ENCODE data around the gene ZNF578. TPM values are rescaled to one million over a fixed set of nuclear protein-coding genes. Genes with fewer than 3 reads are reported as not detected.
"Not testable (repeated sequence)": the region's sequence is repeated elsewhere in the genome, so short reads cannot be mapped to it uniquely, and the experiment has no call there.

ZNF578 gene
- total RNA-seq, 1 experiment from 2014 or later, result 16.8 TPM

DNA sequence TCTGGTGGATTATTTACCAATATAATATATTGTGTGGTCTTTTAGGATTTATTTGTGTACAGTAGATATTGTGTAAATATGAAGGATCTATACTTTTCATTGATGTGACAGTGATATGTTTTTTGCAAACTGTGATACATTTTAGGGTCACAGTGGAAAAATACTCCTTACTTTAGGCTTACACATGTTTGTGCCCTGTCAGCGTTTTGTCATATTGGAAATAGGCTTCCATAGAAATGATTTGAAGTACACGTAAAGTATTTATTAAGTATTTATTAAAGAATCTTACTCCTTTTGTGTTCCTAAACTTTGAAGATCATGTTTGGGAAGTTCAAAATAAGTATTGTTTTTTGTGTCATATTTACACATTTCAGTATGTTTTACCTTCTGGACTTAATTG lies 79.1 kb downstream of the ZNF578 start:
- no peak overlapping the region for H3K4me3 ChIP-seq (ENCODE audit: insufficient read depth, low read depth, low read length)
- DNase-seq, result no peak
- no peaks in the 10 kb centered on the region for H3K27me3 ChIP-seq (ENCODE audit: control insufficient read depth, insufficient read depth, low read length)
- no peaks in the 10 kb centered on the region for H3K36me3 ChIP-seq (replicated peaks; ENCODE audit: control insufficient read depth, insufficient read depth, low read length)

DNA sequence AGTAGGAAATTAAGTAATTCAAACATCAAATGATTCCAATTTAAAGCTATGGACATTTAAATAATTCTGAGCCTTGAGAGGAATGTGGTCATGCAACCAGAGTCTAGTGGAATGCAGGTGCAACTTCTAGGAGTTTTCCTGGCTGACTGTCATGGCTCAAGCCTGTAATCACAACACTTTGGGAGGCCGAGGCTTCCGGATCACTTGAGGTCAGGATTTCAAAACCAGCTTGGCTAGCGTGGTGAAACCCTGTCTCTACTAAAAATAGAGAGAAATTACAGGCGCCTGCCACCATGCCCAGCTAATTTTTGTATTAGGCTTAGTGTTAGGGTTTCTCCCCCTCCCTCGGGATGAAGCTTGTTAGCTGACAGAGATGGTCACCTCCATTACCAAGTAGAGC lies 80.5 kb downstream of the ZNF578 start:
- no peaks in the 10 kb centered on the region for H3K27me3 ChIP-seq (ENCODE audit: control insufficient read depth, insufficient read depth, low read length)
- H3K4me3 ChIP-seq (ENCODE audit: insufficient read depth, low read depth, low read length), result no peak overlapping the region
- H3K36me3 ChIP-seq (replicated peaks; ENCODE audit: control insufficient read depth, insufficient read depth, low read length), result no peaks in the 10 kb centered on the region
- DNase-seq, result no peak

DNA sequence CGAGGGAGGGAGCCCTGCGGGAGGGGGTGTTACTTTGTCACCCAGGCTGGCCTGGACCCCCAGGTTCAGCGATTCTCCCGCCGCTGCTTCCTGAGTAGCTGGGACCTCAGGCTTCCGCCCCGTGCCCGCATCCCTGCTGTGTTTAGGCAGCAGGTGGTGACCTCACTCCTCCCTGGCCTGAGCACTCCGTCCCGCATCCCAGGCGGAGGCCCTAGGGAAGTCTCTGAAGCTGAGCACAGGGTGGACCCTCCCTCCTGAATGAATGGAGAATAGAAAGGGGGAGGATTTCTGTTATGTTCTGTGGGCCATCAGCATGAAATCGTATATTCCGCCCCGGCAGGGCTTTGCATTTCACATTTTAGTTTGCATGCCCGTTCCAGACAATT lies 82.0 kb downstream of the ZNF578 start:
- peak overlapping the region; percentile 44 for H3K4me3 ChIP-seq (ENCODE audit: insufficient read depth, low read depth, low read length)
- not testable (repeated sequence) for DNase-seq; H3K27me3 ChIP-seq (ENCODE audit: control insufficient read depth, insufficient read depth, low read length); H3K36me3 ChIP-seq (replicated peaks; ENCODE audit: control insufficient read depth, insufficient read depth, low read length)

DNA sequence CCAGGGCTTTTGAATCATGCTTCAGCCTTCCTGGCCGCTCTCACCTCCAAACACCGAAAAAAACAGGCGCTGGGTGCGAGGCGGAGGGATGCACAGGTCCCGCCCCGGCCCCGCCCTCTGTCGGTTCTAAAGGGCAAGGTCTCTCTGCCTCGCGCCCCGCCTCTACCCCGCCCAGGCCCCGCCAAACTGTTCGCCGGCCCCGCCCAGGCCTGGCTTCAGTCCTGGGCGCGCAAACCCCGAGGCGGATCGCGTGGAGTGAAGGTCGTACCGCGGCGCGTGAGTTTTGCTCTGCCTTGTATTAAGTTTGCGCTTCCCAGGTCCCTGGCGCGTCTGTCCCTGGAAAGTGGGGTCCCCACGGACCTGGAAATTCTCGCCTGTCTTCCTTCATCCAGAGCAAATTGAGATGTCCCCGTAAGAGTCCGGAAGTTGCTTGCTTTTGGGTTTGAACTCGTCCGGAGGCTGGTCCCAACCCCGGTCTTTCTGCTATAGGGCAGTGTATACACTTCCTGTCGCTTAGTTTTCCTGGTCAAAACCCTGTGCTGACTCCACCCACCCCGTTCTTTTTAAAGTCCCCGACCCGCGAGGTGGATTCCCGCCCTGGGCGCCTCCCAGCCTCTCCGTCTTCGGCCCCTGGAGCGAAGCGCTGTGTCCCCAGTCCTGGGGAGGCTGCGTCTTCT lies 82.6 kb downstream of the ZNF578 start:
- DNase-seq, result peak; percentile 85
- no peaks in the 10 kb centered on the region for H3K27me3 ChIP-seq (ENCODE audit: control insufficient read depth, insufficient read depth, low read length)
- H3K4me3 ChIP-seq (ENCODE audit: insufficient read depth, low read depth, low read length), result peak overlapping the region; percentile 57
- H3K36me3 ChIP-seq (replicated peaks; ENCODE audit: control insufficient read depth, insufficient read depth, low read length), result no peaks in the 10 kb centered on the region

DNA sequence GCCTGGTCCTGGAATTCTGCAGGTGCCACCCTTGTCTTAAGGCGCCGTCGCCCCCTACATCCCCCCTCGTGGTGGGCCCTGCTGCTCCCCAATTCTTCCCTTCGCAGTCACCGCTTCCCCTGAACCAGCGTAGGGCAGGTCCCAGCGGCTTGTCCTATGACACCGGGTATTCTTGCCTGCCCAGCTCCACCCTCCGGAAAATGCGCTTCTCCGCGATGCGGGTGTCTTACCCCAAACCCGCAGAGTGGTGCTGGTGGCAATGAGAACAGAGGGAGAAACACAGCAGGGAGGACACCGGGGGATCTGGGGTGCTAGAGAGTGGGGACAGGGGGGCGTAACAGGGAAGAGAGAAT lies 83.1 kb downstream of the ZNF578 start:
- no peak for DNase-seq
- no peaks in the 10 kb centered on the region for H3K36me3 ChIP-seq (replicated peaks; ENCODE audit: control insufficient read depth, insufficient read depth, low read length)
- H3K4me3 ChIP-seq (ENCODE audit: insufficient read depth, low read depth, low read length), result peak overlapping the region; percentile 57
- H3K27me3 ChIP-seq (ENCODE audit: control insufficient read depth, insufficient read depth, low read length), result no peaks in the 10 kb centered on the region

DNA sequence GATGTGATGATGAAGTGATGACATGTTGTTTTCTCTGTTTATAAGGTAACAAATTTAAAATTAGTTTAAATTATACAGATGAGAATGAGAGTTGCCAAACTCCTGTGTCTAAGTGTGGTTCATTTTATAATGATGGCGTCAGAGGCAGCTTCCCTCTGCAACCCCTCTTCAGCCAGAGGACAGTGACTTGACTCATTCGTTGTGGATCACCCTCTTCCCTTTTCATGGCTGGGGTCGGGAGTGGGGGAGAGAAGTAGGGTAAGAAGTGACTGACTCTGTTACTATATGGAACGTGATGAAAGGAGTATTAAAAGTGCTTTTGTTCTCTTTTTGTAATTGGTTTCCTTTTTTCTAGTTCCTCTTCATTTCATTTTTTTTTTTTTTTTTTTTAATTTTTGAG lies 85.5 kb downstream of the ZNF578 start:
- H3K36me3 ChIP-seq (replicated peaks; ENCODE audit: control insufficient read depth, insufficient read depth, low read length); H3K4me3 ChIP-seq (ENCODE audit: insufficient read depth, low read depth, low read length); DNase-seq; H3K27me3 ChIP-seq (ENCODE audit: control insufficient read depth, insufficient read depth, low read length): not testable (repeated sequence)

DNA sequence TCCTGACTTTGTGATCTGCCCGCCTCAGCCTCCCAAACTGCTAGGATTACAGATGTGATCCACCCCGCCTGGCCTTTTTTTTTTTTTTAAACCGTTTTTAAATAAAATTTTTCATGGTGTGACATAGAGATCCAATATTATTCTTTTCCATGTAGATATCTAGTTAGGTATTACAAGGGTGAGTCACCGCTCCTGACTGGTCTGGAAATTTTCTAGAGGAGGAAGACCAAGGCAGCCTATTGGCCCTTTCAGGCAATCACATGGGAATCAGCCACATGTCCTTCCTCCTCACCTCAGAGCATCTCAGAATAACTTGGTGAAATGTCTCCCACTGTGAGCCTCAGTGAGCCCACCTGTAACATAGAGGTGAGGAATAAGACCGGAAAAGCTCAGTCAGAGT lies 87.8 kb downstream of the ZNF578 start:
- DNase-seq; H3K27me3 ChIP-seq (ENCODE audit: control insufficient read depth, insufficient read depth, low read length); H3K4me3 ChIP-seq (ENCODE audit: insufficient read depth, low read depth, low read length); H3K36me3 ChIP-seq (replicated peaks; ENCODE audit: control insufficient read depth, insufficient read depth, low read length): not testable (repeated sequence)

DNA sequence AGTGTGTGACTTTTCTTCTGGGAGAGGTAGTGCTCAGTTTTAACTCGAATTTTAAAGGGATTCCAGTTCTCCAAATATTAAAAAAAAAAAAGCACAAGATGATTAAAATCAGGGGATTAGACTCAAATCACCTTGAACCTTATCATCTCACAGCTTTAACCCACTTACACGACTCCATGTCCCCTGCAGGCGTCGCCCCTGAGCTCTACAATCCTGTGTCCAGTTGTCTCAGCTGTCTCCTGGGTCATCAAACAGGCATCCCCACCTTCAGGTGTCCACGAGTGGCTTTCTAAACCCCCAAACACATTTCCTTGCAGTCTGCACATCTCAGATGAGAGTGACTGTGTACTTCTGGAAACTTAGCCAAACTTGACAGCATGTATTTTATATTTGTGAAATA lies 88.3 kb downstream of the ZNF578 start:
- no peak overlapping the region for H3K4me3 ChIP-seq (ENCODE audit: insufficient read depth, low read depth, low read length)
- no peaks in the 10 kb centered on the region for H3K27me3 ChIP-seq (ENCODE audit: control insufficient read depth, insufficient read depth, low read length)
- peaks cover 5% of the 10 kb centered on the region for H3K36me3 ChIP-seq (replicated peaks; ENCODE audit: control insufficient read depth, insufficient read depth, low read length)
- DNase-seq, result no peak

DNA sequence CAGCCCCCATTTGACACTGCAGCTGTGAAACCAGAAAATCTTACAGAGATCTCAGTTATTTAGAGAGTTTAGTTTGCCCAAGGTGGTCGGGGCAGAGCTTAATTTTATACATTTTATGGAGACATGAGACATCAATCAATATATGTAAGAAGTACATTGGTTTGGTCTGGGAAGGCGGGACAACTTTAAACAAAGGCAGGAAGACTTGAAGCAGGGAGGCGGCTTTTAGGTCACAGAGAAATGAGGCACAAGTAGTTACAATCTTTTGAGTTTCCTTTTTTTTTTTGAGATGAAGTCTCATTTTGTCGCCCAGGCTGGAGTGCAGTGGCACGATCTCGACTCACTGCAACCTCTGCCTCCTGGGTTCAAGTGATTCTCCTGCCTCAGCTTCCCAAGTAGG lies 89.2 kb downstream of the ZNF578 start:
- not testable (repeated sequence) for H3K27me3 ChIP-seq (ENCODE audit: control insufficient read depth, insufficient read depth, low read length); H3K36me3 ChIP-seq (replicated peaks; ENCODE audit: control insufficient read depth, insufficient read depth, low read length); H3K4me3 ChIP-seq (ENCODE audit: insufficient read depth, low read depth, low read length); DNase-seq

DNA sequence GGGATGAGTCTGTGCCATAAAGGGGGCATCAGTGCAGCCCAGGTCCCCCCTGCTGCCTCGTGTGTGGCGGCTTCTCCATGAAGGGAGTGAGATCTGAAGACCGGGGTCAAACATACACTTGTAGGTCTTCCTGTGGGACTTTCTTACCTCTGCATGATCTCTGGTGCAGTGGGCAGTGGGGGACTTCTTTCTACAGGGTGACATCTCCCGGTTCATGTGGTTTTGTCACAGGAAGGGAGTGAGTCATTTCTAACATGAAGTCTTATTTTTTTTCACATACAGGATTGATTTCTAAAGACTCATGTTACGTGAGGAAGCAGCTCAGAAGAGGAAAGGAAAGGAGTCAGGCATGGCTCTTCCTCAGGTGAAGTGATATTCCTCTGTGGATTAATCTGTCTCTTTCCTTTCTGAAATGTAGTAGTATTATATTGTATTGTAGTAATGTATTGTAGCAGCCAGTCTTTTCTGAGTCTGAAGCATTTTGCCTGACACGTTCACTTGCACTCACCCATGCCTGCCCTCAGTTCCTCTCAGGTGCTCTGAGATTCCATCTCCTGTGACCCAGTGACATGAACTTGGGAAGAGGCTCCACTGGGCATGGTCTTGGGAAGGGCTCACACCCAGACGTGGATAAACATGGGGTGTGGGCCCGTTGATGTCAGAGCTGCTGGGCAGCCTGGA lies 89.8 kb downstream of the ZNF578 start:
- Histone ChIP-seq H3K27me3 (ENCODE audit: control insufficient read depth, insufficient read depth, low read length) (no peaks in the 10 kb centered on the region), H3K4me3 (ENCODE audit: insufficient read depth, low read depth, low read length) (no peak overlapping the region), H3K36me3 (replicated peaks; ENCODE audit: control insufficient read depth, insufficient read depth, low read length) (peaks cover 5% of the 10 kb centered on the region)
- no peak for DNase-seq

DNA sequence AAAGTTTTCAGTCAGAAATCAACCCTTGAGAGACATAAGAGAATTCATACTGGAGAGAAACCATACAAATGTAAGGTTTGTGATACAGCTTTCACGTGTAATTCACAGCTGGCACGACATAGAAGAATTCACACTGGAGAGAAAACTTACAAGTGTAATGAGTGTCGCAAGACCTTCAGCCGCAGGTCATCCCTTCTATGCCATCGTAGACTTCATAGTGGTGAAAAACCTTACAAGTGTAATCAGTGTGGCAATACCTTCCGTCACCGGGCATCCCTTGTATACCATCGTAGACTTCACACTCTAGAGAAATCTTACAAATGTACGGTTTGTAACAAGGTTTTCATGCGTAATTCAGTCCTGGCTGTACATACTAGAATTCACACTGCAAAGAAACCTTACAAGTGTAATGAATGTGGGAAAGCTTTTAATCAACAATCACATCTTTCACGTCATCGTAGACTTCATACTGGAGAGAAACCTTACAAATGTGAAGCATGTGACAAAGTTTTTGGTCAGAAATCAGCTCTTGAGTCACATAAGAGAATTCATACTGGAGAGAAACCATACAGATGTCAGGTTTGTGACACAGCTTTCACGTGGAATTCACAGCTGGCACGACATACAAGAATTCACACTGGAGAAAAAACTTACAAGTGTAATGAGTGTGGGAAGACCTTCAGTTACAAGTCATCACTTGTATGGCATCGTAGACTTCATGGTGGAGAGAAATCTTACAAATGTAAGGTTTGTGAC lies 101.0 kb downstream of the ZNF578 start:
- no peaks in the 10 kb centered on the region for H3K27me3 ChIP-seq (ENCODE audit: control insufficient read depth, insufficient read depth, low read length)
- H3K4me3 ChIP-seq (ENCODE audit: insufficient read depth, low read depth, low read length), result no peak overlapping the region
- peaks cover 14% of the 10 kb centered on the region for H3K36me3 ChIP-seq (replicated peaks; ENCODE audit: control insufficient read depth, insufficient read depth, low read length)
- DNase-seq, result no peak

DNA sequence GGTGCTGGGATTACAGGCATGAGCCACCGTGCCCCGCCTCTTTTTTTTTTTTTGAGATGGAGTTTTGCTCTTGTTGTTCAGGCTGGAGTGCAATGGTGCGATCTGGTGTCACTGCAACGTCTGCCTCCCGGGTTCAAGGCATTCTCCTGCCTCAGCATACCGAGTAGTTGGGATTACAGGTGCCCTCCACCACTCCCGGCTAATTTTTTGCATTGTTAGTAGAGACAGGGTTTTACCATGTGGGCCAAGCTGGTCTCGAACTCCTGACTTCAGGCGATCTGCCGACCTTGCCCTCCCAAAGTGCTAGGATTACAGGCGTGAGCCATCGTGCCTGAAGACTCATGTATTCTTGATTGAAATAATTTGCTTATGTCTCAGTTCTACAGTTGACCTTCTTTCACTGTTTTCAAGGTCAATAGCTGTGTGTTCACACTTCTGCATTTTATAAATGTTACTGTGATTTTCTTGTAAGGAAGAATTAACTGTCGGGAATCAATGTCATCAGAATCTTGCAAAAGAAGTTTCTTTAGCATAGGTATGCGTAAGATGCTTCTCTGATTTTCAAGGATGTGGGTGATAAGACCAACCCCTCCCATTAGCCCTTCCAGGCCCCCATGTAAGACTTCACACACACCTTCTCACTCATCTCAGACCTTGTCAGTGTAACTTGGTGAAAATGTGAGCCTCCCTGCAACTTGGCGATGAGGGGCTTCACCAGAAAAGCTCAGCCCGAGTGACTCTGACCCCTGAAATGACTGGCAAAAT lies 104.1 kb downstream of the ZNF578 start:
- no peak overlapping the region for H3K4me3 ChIP-seq (ENCODE audit: insufficient read depth, low read depth, low read length)
- DNase-seq, result no peak
- H3K27me3 ChIP-seq (ENCODE audit: control insufficient read depth, insufficient read depth, low read length), result no peaks in the 10 kb centered on the region
- H3K36me3 ChIP-seq (replicated peaks; ENCODE audit: control insufficient read depth, insufficient read depth, low read length), result peaks cover 14% of the 10 kb centered on the region

DNA sequence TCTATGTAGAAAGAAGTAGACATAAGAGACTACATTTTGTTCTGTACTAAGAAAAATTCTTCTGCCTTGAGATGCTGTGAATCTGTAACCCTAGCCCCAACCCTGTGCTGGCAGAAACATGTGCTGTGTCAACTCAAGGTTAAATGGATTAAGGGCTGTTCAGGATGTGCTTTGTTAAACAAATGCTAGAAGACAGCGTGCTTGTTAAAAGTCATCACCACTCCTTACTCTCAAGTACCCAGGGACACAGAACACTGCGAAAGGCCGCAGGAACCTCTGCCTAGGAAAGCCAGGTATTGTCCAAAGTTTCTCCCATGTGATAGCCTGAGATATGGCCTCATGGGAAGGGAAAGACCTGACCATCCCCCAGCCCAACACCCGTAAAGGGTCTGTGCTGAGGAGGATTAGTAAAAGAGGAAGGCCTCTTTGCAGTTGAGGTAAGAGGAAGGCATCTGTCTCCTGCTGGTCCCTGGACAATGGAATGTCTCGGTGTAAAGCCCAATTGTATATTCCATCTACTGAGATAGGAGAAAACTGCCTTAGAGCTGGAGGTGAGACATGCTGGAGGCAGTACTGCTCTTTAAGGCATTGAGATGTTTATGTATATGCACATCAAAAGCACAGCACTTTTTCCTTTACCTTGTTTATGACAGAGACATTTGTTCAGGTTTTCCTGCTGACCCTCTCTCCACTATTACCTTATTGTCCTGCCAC lies 105.5 kb downstream of the ZNF578 start:
- H3K36me3 ChIP-seq (replicated peaks; ENCODE audit: control insufficient read depth, insufficient read depth, low read length); DNase-seq; H3K4me3 ChIP-seq (ENCODE audit: insufficient read depth, low read depth, low read length); H3K27me3 ChIP-seq (ENCODE audit: control insufficient read depth, insufficient read depth, low read length): not testable (repeated sequence)

DNA sequence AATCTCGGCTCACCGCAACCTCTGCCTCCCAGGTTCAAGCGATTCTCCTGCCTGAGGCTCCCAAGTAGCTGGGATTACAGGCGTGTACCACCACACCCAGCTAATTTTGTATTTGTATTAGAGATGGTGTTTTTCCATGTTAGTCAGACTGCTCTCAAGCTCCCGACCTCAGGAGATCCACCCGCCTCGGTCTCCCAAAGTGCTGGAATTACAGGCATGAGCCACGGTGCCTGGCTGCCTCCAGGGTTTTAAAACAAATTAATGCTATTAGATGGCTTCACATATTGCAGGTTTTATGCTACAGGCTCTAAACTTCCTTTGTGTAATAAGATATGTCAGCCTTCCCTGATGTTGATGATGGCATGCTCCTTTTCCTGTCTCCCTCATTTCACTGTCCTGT lies 108.3 kb downstream of the ZNF578 start:
- not testable (repeated sequence) for H3K36me3 ChIP-seq (replicated peaks; ENCODE audit: control insufficient read depth, insufficient read depth, low read length); H3K4me3 ChIP-seq (ENCODE audit: insufficient read depth, low read depth, low read length); H3K27me3 ChIP-seq (ENCODE audit: control insufficient read depth, insufficient read depth, low read length); DNase-seq

Data from H7 (cell line).